NCI-H187 treated with DMSO at 0.1 percent for 48 hours (cell line): ENCODE data around the gene PRDM16.

ENCODE experiments used
- DNase-seq: peaks from one replicate; lab custom pipeline; 2025; lab: John Stamatoyannopoulos, UW

The PRDM16 gene

DNA sequence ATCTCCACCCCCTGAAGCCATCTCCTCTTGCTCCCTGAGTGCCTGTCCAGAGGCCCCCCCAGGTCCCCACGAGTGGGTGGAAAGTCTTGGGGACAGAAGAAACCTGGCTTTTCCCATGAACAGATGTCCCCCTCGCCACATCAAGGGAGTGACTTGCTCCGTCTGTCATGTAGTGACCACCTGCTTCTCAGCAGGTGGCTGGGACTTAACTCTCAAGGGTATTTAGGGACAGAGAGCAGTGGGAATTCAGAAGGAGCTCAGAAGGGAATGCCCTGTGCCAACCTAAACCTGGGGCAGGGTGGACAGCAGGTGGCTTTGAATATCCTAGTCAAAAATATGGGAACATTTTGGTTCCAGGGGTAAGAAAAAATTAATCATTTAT, 139.8 kb downstream of the PRDM16 start:
- no peak for DNase-seq

- DNase-seq = no peak
Measured at GRCh38 chr1:3209201-3209600, 140.2 kb downstream of the PRDM16 start.

DNA sequence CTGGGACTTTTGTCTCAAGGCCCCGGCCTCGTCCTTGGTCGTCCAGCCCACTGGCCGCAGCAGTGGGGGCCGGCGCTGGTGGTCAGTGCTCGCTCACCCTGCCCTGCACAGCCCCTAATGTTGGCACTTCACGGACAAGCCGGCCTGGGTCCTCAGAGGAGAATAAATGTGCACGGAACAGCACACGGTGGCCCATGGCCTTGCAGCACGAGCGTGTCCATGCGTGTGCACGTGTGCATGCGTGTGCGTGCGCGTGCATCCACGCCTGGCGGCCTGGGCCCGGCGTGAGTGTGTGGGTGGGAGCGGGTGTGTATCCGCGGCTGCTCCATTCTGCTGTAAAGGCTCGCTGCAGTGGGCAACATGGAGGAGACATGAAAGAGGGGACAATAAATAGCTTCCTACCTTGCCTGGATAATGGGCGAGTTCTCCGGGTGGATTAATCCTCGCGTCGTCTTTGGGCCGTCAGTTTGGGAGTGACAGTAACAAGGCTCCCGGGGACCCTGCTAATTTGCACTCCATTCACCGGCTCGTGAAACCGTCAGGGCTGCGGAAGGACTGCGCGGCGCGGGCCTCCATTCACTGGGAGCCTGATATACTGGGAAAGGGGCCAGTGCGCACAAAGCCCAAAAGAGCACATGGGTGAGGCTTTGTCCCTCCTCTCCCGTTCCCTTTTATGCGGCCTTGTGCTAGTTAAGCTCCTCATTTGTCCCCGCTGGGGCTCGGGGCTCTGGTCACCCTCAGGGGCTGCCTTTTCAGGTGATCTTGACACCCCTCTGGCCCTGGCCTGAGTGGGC, 142.8 kb downstream of the PRDM16 start:
- no peak for DNase-seq

- DNase-seq = no peak
Measured at GRCh38 chr1:3212453-3213355, 143.7 kb downstream of the PRDM16 start.

DNA sequence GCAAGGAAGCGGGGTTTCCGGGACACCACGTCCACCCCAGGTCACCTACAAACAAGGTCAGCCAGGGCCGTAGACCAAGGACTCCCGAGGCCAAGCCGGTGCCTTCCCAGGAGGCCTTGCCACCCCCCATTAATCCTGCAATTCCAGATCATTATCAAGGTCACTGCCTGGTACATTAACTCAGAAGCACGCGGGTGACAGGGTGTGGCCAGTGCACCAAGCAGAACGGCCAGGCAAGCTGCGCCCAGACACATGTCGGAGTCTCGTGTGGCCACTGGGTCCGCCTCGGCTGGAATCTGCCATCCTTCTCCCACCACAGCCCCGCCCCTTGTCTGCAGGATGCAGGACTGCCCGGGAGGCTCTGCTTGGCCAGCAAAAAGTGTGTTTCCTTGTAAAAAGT, 144.7 kb downstream of the PRDM16 start:
- DNase-seq = no peak

DNA sequence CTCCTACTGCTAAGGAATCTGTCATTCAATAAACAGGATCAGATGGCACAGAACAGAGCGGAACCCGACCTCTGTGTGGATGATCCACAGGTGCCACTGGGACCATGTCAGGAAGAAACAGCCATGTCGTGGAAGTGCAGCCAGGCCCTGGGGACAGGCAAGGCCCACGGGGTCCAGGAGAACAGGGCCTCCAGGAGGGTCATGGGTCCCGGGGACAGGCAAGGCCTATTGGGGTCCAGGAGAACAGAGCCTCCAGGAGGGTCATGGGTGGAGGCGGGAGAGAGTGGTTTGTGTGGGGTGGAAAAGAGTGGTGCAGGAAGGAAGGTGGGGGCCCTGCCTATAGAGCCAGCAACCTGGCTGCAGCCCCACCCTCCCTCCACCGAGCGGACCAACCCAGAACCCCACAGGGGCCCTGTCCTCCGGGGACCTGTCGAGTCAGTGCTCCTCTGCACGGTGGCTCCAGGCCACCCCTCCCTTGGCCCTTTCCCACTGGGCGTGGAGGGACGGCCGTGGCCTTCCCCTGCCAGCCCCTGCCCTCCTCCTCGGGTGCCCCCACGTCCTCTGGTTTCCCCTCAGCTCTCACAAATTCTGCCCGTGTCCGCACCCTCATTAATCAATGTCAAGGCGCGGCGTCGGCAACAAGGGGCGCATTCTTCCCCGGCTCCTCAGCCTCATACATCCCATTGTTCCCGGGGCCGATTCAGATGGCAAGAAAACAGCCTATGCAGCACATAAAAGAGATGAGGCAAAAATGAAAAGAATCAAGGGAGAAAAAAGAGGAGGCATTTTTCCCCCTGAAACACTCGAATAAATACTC, 146.4 kb downstream of the PRDM16 start:
- no peak for DNase-seq

DNA sequence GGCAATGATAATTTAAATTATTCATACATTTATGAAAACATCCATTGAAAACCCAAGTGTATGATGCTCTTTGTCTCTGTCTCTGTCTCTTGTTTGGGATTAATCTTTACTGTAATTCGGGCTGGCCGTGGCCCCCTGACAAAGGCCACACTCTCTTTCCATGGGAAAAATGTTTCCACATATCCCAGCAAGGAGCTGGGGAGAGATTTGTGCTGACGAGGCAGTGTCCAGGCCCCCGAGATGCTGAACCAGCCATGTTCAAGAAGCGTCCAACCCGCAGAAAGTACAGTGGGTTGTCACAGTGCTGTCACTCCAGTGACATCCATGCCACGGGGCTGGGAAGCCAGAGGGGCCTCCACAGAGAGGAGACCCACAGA, 147.0 kb downstream of the PRDM16 start:
- no peak for DNase-seq

GRCh38 chr1:3217181-3217641, 148.2 kb downstream of the PRDM16 start:
- no peak for DNase-seq

- no peak for DNase-seq
Measured at GRCh38 chr1:3217979-3218679, 149.1 kb downstream of the PRDM16 start.

- DNase-seq = no peak
Measured at GRCh38 chr1:3219005-3219790, 150.2 kb downstream of the PRDM16 start.

DNA sequence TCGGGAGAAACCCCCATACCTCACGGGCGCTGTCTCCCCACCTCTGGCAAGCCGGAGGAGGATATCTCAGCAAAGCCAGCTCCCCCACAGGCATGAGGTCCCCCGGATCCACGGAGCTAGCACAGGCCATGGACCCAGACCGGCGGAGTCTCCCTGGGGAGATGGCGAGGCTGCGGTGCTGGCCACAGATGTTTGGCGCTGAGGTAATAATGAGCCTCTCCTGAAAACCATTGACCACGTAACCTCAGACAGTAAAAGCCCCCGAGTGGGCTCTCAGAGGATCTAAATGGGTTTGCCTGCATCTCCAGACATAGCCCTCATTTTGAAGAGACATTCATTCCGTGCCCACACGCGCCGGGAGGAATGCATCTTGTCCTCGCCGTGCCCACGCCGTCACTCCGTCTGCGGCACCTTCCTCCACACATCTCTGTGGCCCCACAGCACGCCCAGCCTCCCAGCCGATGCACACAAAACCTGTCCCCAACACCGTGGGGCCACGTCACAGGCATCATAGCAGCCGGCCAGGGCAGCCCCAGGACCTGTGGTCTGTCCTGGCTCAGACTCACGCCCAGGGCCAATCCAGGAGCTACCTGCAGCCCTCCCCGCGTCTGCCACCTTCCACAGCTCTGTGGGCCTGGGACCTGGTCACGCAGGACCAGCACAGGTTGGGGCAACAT, 150.9 kb downstream of the PRDM16 start:
- DNase-seq = no peak

DNA sequence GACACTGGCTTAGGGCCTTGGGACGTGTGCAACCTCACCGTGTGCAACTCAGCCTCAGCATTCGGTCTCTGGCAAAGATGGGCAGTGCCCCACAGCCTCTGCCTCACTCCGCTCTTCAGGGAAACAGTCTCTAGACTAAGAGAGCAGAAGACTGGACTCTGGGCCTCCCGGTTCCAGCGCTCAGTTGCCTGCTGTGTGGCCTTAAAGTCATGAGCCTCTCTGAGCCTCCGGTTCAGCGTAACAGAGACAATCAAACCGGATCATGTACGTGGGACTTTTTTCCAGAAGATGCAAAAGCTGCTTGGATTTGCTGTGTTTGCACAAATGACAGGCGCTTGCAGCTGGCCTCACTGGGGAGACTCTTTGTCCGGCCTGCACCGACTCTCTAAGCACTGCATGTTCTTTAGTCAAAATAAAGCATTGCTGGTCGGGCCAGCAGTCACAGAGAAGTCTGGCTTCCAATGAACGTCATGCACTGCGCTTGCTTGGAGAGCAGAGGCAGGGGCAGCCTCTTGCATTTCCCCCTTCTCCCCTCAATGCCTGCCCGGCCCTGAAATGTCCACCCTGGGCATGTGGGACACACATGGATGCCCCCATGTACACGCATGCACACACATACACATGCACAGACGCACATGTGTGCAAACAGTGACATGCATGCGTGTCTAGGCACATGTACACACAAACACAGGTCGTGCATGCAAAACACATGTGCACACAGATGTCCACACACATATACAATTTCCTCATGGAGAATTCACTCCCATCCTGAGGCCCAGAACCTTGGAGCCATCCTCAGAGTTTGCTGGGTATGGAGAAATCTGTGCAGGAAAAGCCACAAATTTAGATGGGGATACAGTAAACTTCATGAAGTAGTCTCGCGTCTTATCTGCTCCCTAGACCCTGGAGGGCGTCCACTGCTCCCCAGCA, 152.4 kb downstream of the PRDM16 start:
- DNase-seq = no peak

- no peak for DNase-seq
Measured at GRCh38 chr1:3222042-3222692, 153.2 kb downstream of the PRDM16 start.

DNA sequence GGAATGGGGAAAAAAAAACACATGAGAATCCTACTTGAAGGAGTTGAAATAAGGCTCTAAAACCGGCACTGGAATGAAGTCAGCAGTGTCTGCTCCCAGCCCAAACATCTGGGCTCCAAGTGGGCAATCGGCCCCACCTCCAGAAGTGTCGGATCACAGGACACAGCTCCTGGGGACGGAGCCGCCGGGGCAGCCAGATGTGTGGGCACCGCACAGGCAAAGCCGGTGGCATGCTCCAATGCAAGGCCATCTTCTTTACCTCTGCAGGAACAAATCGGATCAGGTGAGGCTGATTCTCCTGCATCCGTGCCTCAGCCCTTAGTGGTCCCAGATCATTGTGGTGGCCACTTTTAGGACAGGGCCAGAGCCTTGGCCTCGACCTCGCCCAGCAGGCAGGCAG, 156.7 kb downstream of the PRDM16 start:
- no peak for DNase-seq

GRCh38 chr1:3226191-3226590, 157.2 kb downstream of the PRDM16 start:
- no peak for DNase-seq

DNA sequence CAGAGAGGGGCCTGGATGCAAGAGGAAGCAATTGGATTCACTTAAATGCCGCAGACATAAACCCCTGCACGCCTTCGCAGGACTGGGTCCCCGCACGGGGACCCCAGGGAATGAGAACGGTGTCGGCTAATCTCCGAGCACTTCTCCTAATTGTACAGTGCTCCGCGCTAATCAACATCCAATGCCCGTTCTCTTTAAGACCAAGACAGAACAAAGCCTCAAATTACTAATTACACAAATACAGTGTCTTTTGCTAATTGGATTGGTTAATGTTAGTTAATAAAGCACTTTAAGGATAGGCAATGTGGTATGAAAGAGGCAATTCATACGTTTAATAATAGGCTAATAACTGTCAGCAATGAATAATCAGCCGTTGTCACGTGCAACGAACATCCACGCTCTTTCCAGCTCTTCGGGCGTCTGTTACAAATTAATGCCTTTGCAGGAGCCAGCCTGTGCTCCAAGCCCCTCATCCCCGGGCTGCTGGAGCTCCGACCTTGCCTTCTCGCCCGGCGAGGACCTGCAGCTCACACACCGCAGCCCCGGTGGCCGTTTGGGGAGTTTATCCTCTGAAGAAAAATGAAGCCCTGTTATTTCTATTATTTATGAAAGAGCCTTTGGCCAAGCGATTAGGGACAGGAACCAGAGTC, 157.8 kb downstream of the PRDM16 start:
- no peak for DNase-seq

DNA sequence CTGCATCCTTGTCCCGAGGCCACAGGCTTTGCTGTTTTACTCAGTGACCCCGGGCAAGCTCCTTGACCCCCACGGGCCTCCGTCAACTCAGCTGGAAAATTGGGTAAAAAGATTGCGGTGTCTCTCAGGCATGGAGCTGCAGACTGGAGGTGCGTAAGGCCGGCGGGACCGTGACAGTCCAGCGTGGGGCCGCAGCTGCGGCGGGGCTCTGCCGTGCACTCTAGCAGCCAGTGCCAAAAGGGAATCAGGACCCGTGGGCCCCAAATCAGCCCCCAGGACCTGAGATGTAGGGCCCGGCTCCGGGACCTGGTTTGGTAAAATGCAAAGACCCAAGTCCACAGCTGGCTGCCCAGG, 158.3 kb downstream of the PRDM16 start:
- DNase-seq = no peak

GRCh38 chr1:3227893-3228292, 158.9 kb downstream of the PRDM16 start:
- DNase-seq = no peak
